K562 (cell line): ENCODE results near the gene NEDD4L. TPM values are rescaled to one million over a fixed set of nuclear protein-coding genes. Genes with fewer than 3 reads are reported as not detected.

Source experiments
- polyA plus RNA-seq, 8 experiments: library from polyadenylated mRNA; depleted of rRNA in 4 of 8; stranded (reverse) in 5 of 8; unstranded in 3 of 8; fragments of >200 nt; fragmentation: Nextera tagmentation in 2 of 8; fragmentation: Illumina TruSeq in 1 of 8; extraction: Ambion mirVana in 2 of 8; extraction: Trizol in 1 of 8; gene quantifications; 2 replicates each; pipeline versions ENCODE4 v1.2.1 to v1.2.3, GENCODE V29; 2011 to 2014; ENCODE audit warnings: inconsistent platforms in 1 of 8, missing spikeins in 1 of 8
- total RNA-seq, 7 experiments: library from RNA; depleted of rRNA in 6 of 7; stranded (reverse); fragments of >200 nt in 6 of 7; fragmentation: Illumina TruSeq in 2 of 7; extraction: Trizol in 2 of 7; gene quantifications; 2 replicates each; pipeline versions ENCODE4 v1.2.1 to v1.2.3, GENCODE V29; 2011 to 2021; ENCODE audit warnings: low replicate concordance in 1 of 7
- TF ChIP-seq, protein P1 (sequence below): fragments of 450-650 bp; IDR thresholded peaks from 2 replicates; pipeline ENCODE4 v1.6.1; 2016; ENCODE audit warnings: mild to moderate bottlenecking, moderate library complexity

NEDD4L gene
- total and polyA plus RNA-seq, 9 of the 15 experiments (the other 6 are each of a cell fraction or from before 2014, with no cell fraction given), result 8.1 to 33.4 (median 19.9) TPM

DNA sequence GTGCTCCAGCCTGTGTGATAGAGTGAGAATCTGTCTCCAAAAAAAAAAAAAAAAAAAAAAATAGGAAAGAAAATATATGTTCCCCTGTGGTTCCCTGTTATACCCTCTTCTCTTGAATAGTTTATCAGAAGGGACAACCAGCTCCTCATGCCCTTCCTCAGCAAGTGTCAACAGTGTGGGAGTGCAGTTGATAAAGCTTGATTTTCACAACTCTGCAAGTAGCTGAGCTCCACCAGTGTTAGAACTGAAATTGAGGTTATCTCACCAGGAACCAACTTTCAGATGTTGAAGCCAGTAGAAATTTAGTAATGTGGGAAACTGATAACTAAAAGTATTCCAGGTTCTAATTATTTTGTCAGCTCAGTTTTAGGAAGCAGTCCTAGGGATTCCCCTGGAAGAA lies 25.1 kb downstream of the NEDD4L start (continued):
- TF ChIP-seq, protein P1, sequence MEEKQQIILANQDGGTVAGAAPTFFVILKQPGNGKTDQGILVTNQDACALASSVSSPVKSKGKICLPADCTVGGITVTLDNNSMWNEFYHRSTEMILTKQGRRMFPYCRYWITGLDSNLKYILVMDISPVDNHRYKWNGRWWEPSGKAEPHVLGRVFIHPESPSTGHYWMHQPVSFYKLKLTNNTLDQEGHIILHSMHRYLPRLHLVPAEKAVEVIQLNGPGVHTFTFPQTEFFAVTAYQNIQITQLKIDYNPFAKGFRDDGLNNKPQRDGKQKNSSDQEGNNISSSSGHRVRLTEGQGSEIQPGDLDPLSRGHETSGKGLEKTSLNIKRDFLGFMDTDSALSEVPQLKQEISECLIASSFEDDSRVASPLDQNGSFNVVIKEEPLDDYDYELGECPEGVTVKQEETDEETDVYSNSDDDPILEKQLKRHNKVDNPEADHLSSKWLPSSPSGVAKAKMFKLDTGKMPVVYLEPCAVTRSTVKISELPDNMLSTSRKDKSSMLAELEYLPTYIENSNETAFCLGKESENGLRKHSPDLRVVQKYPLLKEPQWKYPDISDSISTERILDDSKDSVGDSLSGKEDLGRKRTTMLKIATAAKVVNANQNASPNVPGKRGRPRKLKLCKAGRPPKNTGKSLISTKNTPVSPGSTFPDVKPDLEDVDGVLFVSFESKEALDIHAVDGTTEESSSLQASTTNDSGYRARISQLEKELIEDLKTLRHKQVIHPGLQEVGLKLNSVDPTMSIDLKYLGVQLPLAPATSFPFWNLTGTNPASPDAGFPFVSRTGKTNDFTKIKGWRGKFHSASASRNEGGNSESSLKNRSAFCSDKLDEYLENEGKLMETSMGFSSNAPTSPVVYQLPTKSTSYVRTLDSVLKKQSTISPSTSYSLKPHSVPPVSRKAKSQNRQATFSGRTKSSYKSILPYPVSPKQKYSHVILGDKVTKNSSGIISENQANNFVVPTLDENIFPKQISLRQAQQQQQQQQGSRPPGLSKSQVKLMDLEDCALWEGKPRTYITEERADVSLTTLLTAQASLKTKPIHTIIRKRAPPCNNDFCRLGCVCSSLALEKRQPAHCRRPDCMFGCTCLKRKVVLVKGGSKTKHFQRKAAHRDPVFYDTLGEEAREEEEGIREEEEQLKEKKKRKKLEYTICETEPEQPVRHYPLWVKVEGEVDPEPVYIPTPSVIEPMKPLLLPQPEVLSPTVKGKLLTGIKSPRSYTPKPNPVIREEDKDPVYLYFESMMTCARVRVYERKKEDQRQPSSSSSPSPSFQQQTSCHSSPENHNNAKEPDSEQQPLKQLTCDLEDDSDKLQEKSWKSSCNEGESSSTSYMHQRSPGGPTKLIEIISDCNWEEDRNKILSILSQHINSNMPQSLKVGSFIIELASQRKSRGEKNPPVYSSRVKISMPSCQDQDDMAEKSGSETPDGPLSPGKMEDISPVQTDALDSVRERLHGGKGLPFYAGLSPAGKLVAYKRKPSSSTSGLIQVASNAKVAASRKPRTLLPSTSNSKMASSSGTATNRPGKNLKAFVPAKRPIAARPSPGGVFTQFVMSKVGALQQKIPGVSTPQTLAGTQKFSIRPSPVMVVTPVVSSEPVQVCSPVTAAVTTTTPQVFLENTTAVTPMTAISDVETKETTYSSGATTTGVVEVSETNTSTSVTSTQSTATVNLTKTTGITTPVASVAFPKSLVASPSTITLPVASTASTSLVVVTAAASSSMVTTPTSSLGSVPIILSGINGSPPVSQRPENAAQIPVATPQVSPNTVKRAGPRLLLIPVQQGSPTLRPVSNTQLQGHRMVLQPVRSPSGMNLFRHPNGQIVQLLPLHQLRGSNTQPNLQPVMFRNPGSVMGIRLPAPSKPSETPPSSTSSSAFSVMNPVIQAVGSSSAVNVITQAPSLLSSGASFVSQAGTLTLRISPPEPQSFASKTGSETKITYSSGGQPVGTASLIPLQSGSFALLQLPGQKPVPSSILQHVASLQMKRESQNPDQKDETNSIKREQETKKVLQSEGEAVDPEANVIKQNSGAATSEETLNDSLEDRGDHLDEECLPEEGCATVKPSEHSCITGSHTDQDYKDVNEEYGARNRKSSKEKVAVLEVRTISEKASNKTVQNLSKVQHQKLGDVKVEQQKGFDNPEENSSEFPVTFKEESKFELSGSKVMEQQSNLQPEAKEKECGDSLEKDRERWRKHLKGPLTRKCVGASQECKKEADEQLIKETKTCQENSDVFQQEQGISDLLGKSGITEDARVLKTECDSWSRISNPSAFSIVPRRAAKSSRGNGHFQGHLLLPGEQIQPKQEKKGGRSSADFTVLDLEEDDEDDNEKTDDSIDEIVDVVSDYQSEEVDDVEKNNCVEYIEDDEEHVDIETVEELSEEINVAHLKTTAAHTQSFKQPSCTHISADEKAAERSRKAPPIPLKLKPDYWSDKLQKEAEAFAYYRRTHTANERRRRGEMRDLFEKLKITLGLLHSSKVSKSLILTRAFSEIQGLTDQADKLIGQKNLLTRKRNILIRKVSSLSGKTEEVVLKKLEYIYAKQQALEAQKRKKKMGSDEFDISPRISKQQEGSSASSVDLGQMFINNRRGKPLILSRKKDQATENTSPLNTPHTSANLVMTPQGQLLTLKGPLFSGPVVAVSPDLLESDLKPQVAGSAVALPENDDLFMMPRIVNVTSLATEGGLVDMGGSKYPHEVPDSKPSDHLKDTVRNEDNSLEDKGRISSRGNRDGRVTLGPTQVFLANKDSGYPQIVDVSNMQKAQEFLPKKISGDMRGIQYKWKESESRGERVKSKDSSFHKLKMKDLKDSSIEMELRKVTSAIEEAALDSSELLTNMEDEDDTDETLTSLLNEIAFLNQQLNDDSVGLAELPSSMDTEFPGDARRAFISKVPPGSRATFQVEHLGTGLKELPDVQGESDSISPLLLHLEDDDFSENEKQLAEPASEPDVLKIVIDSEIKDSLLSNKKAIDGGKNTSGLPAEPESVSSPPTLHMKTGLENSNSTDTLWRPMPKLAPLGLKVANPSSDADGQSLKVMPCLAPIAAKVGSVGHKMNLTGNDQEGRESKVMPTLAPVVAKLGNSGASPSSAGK, result peak; percentile 20; the same call in 1 of the 2 replicates
